Measurements from ENCODE around the gene KIF2A.

- no peak for TF ChIP-seq POLR2A (IDR thresholded peaks at IDR 0.05; ENCODE audit: low read depth, low read length)
- no peak for TF ChIP-seq POLR2AphosphoS5 (IDR thresholded peaks at IDR 0.05; ENCODE audit: low read depth, low read length)
Observed at GRCh38 chr5:62373382-62373781, 67.4 kb downstream of the KIF2A start.
